HepG2 (cell line): ENCODE data around the gene ZFP69B. TPM values are rescaled to one million over a fixed set of nuclear protein-coding genes. Genes with fewer than 3 reads are reported as not detected.

Experiments
- ARID2 ChIP-seq: sonication (generic); formaldehyde crosslinking; IDR thresholded peaks from 2 replicates; pipeline ENCODE4 v1.8.1; 2022; ENCODE audit warnings: mild to moderate bottlenecking, missing genetic modification reagents, borderline replicate concordance
- ATM ChIP-seq: fragments of 450-650 bp; IDR thresholded peaks from 2 replicates; pipeline ENCODE4 v1.7.1; 2017; ENCODE audit warnings: mild to moderate bottlenecking, borderline replicate concordance
- BATF2 ChIP-seq: sonication (generic); formaldehyde crosslinking; IDR thresholded peaks from 2 replicates; pipeline ENCODE4 v1.8.0; 2022; ENCODE audit warnings: mild to moderate bottlenecking, missing genetic modification reagents, moderate library complexity
- CEBPZ ChIP-seq: IDR thresholded peaks from 2 replicates; pipeline ENCODE4 v1.6.1; 2012; ENCODE audit warnings: low read length, improper control_type of control experiment
- HCFC1 ChIP-seq: fragments of 150-350 bp; IDR thresholded peaks from 2 replicates; pipeline ENCODE4 v1.6.1; 2014; ENCODE audit warnings: low read depth, low read length
- HNF4A ChIP-seq: sonication (generic); formaldehyde crosslinking; IDR thresholded peaks from 2 replicates; pipeline ENCODE4 v1.4.0; 2020; ENCODE audit warnings: missing genetic modification reagents
- HNRNPH1 ChIP-seq: fragments of 200-400 bp; formaldehyde crosslinking; optimal IDR thresholded peaks from 2 replicates; pipeline ENCODE3; 2017; ENCODE audit warnings: mild to moderate bottlenecking, low read depth, low read length
- KLF11 ChIP-seq: IDR thresholded peaks from 2 replicates; pipeline ENCODE4 v1.6.1; 2016; ENCODE audit warnings: missing compliant biosample characterization
- MEF2D ChIP-seq: sonication (generic); formaldehyde crosslinking; IDR thresholded peaks from 2 replicates; pipeline ENCODE4 v1.5.1; 2020; ENCODE audit warnings: mild to moderate bottlenecking, missing genetic modification reagents
- MYNN ChIP-seq: sonication (generic); formaldehyde crosslinking; IDR thresholded peaks from 2 replicates; pipeline ENCODE4 v1.4.0; 2020; ENCODE audit warnings: mild to moderate bottlenecking, low read depth, missing genetic modification reagents
- PLSCR1 ChIP-seq: sonication (generic); formaldehyde crosslinking; IDR thresholded peaks from 2 replicates; pipeline ENCODE4 v1.5.0; 2020; ENCODE audit warnings: missing genetic modification reagents, mild to moderate bottlenecking, borderline replicate concordance
- SMARCC2 ChIP-seq: fragments of 450-650 bp; IDR thresholded peaks from 2 replicates; pipeline ENCODE4 v1.6.1; 2017; ENCODE audit warnings: antibody characterized with exemption, mild to moderate bottlenecking
- TMF1 ChIP-seq: sonication (generic); formaldehyde crosslinking; IDR thresholded peaks from 2 replicates; pipeline ENCODE4 v1.8.1; 2022; ENCODE audit warnings: low read depth, missing genetic modification reagents
- ZBTB7B ChIP-seq: sonication (generic); formaldehyde crosslinking; IDR thresholded peaks from 2 replicates; pipeline ENCODE4 v1.4.0; 2020; ENCODE audit warnings: missing genetic modification reagents
- ZFAT ChIP-seq: sonication (generic); formaldehyde crosslinking; conservative IDR thresholded peaks from 2 replicates; pipeline ENCODE4 v1.8.1; 2023; ENCODE audit warnings: missing genetic modification reagents, inconsistent platforms
- ZFP90 ChIP-seq: sonication (generic); formaldehyde crosslinking; IDR thresholded peaks from 2 replicates; pipeline ENCODE4 v1.8.0; 2022; ENCODE audit warnings: missing genetic modification reagents, mild to moderate bottlenecking, inconsistent platforms, borderline replicate concordance
- ZKSCAN8 ChIP-seq: IDR thresholded peaks from 2 replicates; pipeline ENCODE4 v1.6.1; 2016; ENCODE audit warnings: borderline replicate concordance, missing genetic modification reagents, missing compliant biosample characterization
- ZNF160 ChIP-seq: sonication (generic); formaldehyde crosslinking; IDR thresholded peaks from 2 replicates; pipeline ENCODE4 v1.8.0; 2022; ENCODE audit warnings: mild to moderate bottlenecking, inconsistent platforms, missing genetic modification reagents
- ZNF251 ChIP-seq: sonication (generic); formaldehyde crosslinking; IDR thresholded peaks from 2 replicates; pipeline ENCODE4 v1.9.0; 2021; ENCODE audit warnings: mild to moderate bottlenecking, missing genetic modification reagents
- ZNF362 ChIP-seq: sonication (generic); formaldehyde crosslinking; IDR thresholded peaks from 2 replicates; pipeline ENCODE4 v1.4.0; 2020; ENCODE audit warnings: missing genetic modification reagents, mild to moderate bottlenecking, borderline replicate concordance
- ZNF607 ChIP-seq: sonication (generic); formaldehyde crosslinking; IDR thresholded peaks from 2 replicates; pipeline ENCODE4 v1.5.1; 2020; ENCODE audit warnings: missing genetic modification reagents, mild to moderate bottlenecking, borderline replicate concordance
- ZNF788 ChIP-seq: sonication (generic); formaldehyde crosslinking; IDR thresholded peaks from 2 replicates; pipeline ENCODE4 v1.5.0; 2020; ENCODE audit warnings: mild to moderate bottlenecking, missing genetic modification reagents, borderline replicate concordance
- polyA plus RNA-seq, 8 experiments: library from polyadenylated mRNA; depleted of rRNA in 3 of 8; stranded (reverse) in 7 of 8; unstranded in 1 of 8; fragments of >200 nt; fragmentation: Illumina TruSeq in 4 of 8; extraction: Trizol in 4 of 8; gene quantifications; 2 replicates each; pipeline versions ENCODE4 v1.2.1 to v1.2.3, GENCODE V29; 2011 to 2016; ENCODE audit warnings: low read depth in 4 of 8, missing spikeins in 1 of 8, mixed read lengths in 1 of 8; ENCODE audit not compliant: insufficient read depth in 1 of 8
- total RNA-seq, 5 experiments: library from RNA; depleted of rRNA; stranded (reverse); fragments of >200 nt; fragmentation: Illumina TruSeq; extraction: Trizol; gene quantifications; 2 replicates each; pipeline ENCODE4 v1.2.3, GENCODE V29; 2016; ENCODE audit warnings: low read depth in 1 of 5

Gene ZFP69B
- total and polyA plus RNA-seq, 2 of the 13 experiments (the other 11 are each of a cell fraction or from before 2014, with no cell fraction given), result 4.6 to 7.7 TPM

GRCh38 chr1:40508375-40509341 lies 58.4 kb downstream of the ZFP69B start, which contains the start of gene EXO5 (continued):
- TF ChIP-seq ATM (no peak), KLF11 (no peak; the same call in 1 of the 2 replicates), ZFP90 (CRISPR knock-in tag) (peak; percentile 95), CEBPZ (no peak), BATF2 (CRISPR knock-in tag) (no peak), ZFAT (CRISPR knock-in tag) (peak; percentile 74; the same call in 1 of the 2 replicates), MYNN (CRISPR knock-in tag) (no peak), HNF4A (CRISPR knock-in tag) (0 out of 2 replicates have a peak, but pooled peaks have one; percentile 33), TMF1 (0 out of 2 replicates have a peak, but pooled peaks have one; percentile 41), ZNF607 (CRISPR knock-in tag) (peak; percentile 78; the same call in 1 of the 2 replicates), ZKSCAN8 (CRISPR knock-in tag) (no peak), SMARCC2 (no peak), HNRNPH1 (no peak), HCFC1 (no peak), PLSCR1 (CRISPR knock-in tag) (0 out of 2 replicates have a peak, but pooled peaks have one; percentile 87), ZBTB7B (CRISPR knock-in tag) (0 out of 2 replicates have a peak, but pooled peaks have one; percentile 25), ZNF362 (CRISPR knock-in tag) (peak; percentile 58; the same call in 1 of the 2 replicates), MEF2D (0 out of 2 replicates have a peak, but pooled peaks have one; percentile 37), ZNF160 (CRISPR knock-in tag) (0 out of 2 replicates have a peak, but pooled peaks have one; percentile 72), ZNF251 (CRISPR knock-in tag) (no peak), ZNF788 (CRISPR knock-in tag) (peak; percentile 65; the same call in 1 of the 2 replicates), ARID2 (CRISPR knock-in tag) (no peak; the same call in 1 of the 2 replicates)
